Spleen (tissue), 11 donors: ENCODE measurements around the gene GAREM1. TPM values are rescaled to one million over a fixed set of nuclear protein-coding genes. Genes with fewer than 3 reads are reported as not detected.

Source experiments
- DNase-seq: peaks from one replicate; pipeline ENCODE4 v3.0.0-alpha.2; 2020
- H3K27ac ChIP-seq, 8 donors: fragments of 200-600 bp; sonication (generic) in 7 of 8; 1 replicate in 4 of 8; 2 replicates in 4 of 8; pipeline versions ENCODE4 v1.5.0 to v1.8.0; 2016 to 2021; ENCODE audit warnings: inconsistent platforms in 4 of 8, mild to moderate bottlenecking in 4 of 8, moderate library complexity in 1 of 8
- H3K27me3 ChIP-seq, 7 donors: fragments of 200-600 bp; sonication (generic) in 6 of 7; replicated peaks in 1 of 7; 1 replicate in 4 of 7; 2 replicates in 3 of 7; pipeline versions ENCODE4 v1.5.0 to v1.8.0; 2016 to 2021; ENCODE audit warnings: inconsistent platforms in 3 of 7, mild to moderate bottlenecking in 1 of 7
- H3K36me3 ChIP-seq, 6 donors: fragments of 200-600 bp; sonication (generic) in 5 of 6; 1 replicate in 4 of 6; 2 replicates in 2 of 6; pipeline versions ENCODE4 v1.5.0 to v1.8.0; 2016 to 2021; ENCODE audit warnings: inconsistent platforms in 2 of 6
- H3K4me1 ChIP-seq, 6 donors: fragments of 200-600 bp; sonication (generic) in 5 of 6; 1 replicate in 3 of 6; 2 replicates in 3 of 6; pipeline versions ENCODE4 v1.5.0 to v1.8.0; 2016 to 2021; ENCODE audit warnings: inconsistent platforms in 3 of 6
- H3K4me3 ChIP-seq, 8 donors: fragments of 200-600 bp; sonication (generic) in 7 of 8; 1 replicate in 4 of 8; 2 replicates in 4 of 8; pipeline versions ENCODE4 v1.5.0 to v1.8.0; 2016 to 2021; ENCODE audit warnings: inconsistent platforms in 4 of 8, mild to moderate bottlenecking in 4 of 8, moderate library complexity in 2 of 8
- H3K9me3 ChIP-seq, 8 donors: fragments of 200-600 bp; sonication (generic) in 7 of 8; 1 replicate in 4 of 8; 2 replicates in 4 of 8; pipeline versions ENCODE4 v1.5.0 to v1.8.0; 2016 to 2021; ENCODE audit warnings: inconsistent platforms in 4 of 8
- CTCF ChIP-seq, 11 experiments: fragments of 200-600 bp in 7 of 11; fragments of 450-650 bp in 4 of 11; sonication (generic) in 4 of 11; IDR thresholded peaks in 8 of 11; conservative IDR thresholded peaks in 3 of 11; 1 replicate in 7 of 11; 2 replicates in 4 of 11; pipeline versions ENCODE4 v1.4.0 to v1.8.0; 2016 to 2021; ENCODE audit warnings: antibody characterized with exemption in 11 of 11, inconsistent platforms in 4 of 11, mild to moderate bottlenecking in 1 of 11
- POLR2A ChIP-seq, 3 donors: fragments of 450-650 bp; IDR thresholded peaks; one replicate each; pipeline ENCODE4 v1.5.1; 2017; ENCODE audit warnings: antibody characterized with exemption in 3 of 3, mild to moderate bottlenecking in 1 of 3
- POLR2AphosphoS5 ChIP-seq, 3 donors: sonication (generic); formaldehyde crosslinking; IDR thresholded peaks; one replicate each; pipeline ENCODE4 v1.5.1; 2017; ENCODE audit warnings: antibody characterized with exemption in 3 of 3
- WGBS, 5 donors: extraction: QIAGEN DNeasy Blood & Tissue Kit in 3 of 5; methylation state at CpG; one replicate each; pipeline versions ENCODE4 v1.1.5 to v1.1.7; 2013 to 2018; 5-methylcytosine and 5-hydroxymethylcytosine counted together
- intact Hi-C: fragments of 100-400 bp; cut with DNase I; formaldehyde crosslinking; loops from one replicate; pipeline ENCODE4 v1.15.0; 2023; ENCODE audit warnings: low total_unique reads
- polyA plus RNA-seq, 3 donors: library from polyadenylated mRNA; stranded (reverse); fragments of 200-250 nt; gene quantifications; one replicate each; pipeline ENCODE4 v1.2.1, GENCODE V29; 2013
- total RNA-seq, 7 donors: library from RNA; depleted of rRNA in 3 of 7; stranded (reverse); fragments of >200 nt in 3 of 7; fragmentation: NEBNext Ultra II Directional in 4 of 7; extraction: Animal tissue kit (Norgen Biotek cat#: 25700) in 4 of 7; gene quantifications; one replicate each; pipeline versions ENCODE4 v1.1.0 to v1.2.1, GENCODE V29; 2016 to 2021
- donor health status: healthy with polysubstance abuse.
- donor health status: DM: no; HTN: no; CAD: no; lungs with moderate emphysema.
- donor health status: DM: no; HTN: no; CAD: no.
- donor health status: Bipolar disorder and iron deficiency.
- donor health status: healthy.
- donor health status: DM: no; HTN: no; CAD: no.
- donor health status: DM: yes; HTN: yes; CAD: no.

Gene GAREM1
- total and polyA plus RNA-seq, 10 donors: 0.20 to 8.2 (median 3.5) TPM

- Histone ChIP-seq H3K27ac (no peak overlapping the region), H3K36me3 (no peaks in the 10 kb centered on the region), H3K4me3 (no peak overlapping the region), H3K27me3 (peaks cover 0 to 17% (median 0%) of the 10 kb centered on the region in 7 donors), H3K4me1 (peaks cover 0 to 7% (median 0%) of the 10 kb centered on the region in 6 donors), H3K9me3 (no peaks in the 10 kb centered on the region)
- 66 to 84% (median 74%) methylated on average over 3 of the region's 3 CpGs for WGBS, 5 donors
- DNase-seq: no peak
- no peak for TF ChIP-seq POLR2A (IDR thresholded peaks at IDR 0.05)
- TF ChIP-seq POLR2AphosphoS5 (IDR thresholded peaks at IDR 0.05): no peak
- TF ChIP-seq CTCF (IDR thresholded peaks at IDR 0.05 in 8 of 11, conservative IDR thresholded peaks at IDR 0.05 in 3 of 11): no peak
- intact Hi-C loops: no loop called here
These were observed 144.0 kb downstream of the GAREM1 start for GRCh38 chr18:32326450-32327308.

- 66 to 81% (median 74%) methylated on average over 4 of the region's 4 CpGs for WGBS, 5 donors
- DNase-seq: no peak
- H3K4me1 ChIP-seq: peaks cover 0 to 7% (median 0%) of the 10 kb centered on the region in 6 donors
- no peaks in the 10 kb centered on the region for H3K9me3 ChIP-seq
- TF ChIP-seq POLR2AphosphoS5 (IDR thresholded peaks at IDR 0.05) (no peak), CTCF (IDR thresholded peaks at IDR 0.05 in 8 of 11, conservative IDR thresholded peaks at IDR 0.05 in 3 of 11) (no peak), POLR2A (IDR thresholded peaks at IDR 0.05) (no peak)
- intact Hi-C loops: no loop called here
- no peak overlapping the region for H3K4me3 ChIP-seq
- no peaks in the 10 kb centered on the region for H3K36me3 ChIP-seq
- H3K27ac ChIP-seq: no peak overlapping the region
- peaks cover 0 to 14% (median 0%) of the 10 kb centered on the region in 7 donors for H3K27me3 ChIP-seq
These were observed 146.5 kb downstream of the GAREM1 start for GRCh38 chr18:32324181-32324580.

GRCh38 chr18:32321826-32322225, 148.9 kb downstream of the GAREM1 start:
- Histone ChIP-seq H3K36me3 (no peaks in the 10 kb centered on the region), H3K27ac (no peak overlapping the region), H3K4me1 (peaks cover 0 to 5% (median 1%) of the 10 kb centered on the region in 6 donors), H3K9me3 (no peaks in the 10 kb centered on the region), H3K4me3 (no peak overlapping the region), H3K27me3 (peaks cover 0 to 9% (median 0%) of the 10 kb centered on the region in 7 donors)
- WGBS, 5 donors: 43 to 73% (median 59%) methylated on average over 1 of the region's 1 CpG
- intact Hi-C loops: no loop called here
- no peak for DNase-seq
- TF ChIP-seq CTCF (IDR thresholded peaks at IDR 0.05 in 8 of 11, conservative IDR thresholded peaks at IDR 0.05 in 3 of 11) (no peak), POLR2A (IDR thresholded peaks at IDR 0.05) (no peak), POLR2AphosphoS5 (IDR thresholded peaks at IDR 0.05) (no peak)

GRCh38 chr18:32319084-32319483, 151.6 kb downstream of the GAREM1 start:
- intact Hi-C loops: no loop called here
- Histone ChIP-seq H3K4me3 (no peak overlapping the region), H3K4me1 (peaks cover 0 to 5% (median 0%) of the 10 kb centered on the region in 6 donors)

More at GRCh38 chr18:32319084-32319483, 151.6 kb downstream of the GAREM1 start:
- no peaks in the 10 kb centered on the region for H3K36me3 ChIP-seq
- DNase-seq: no peak
- TF ChIP-seq POLR2AphosphoS5 (IDR thresholded peaks at IDR 0.05) (no peak), POLR2A (IDR thresholded peaks at IDR 0.05) (no peak), CTCF (IDR thresholded peaks at IDR 0.05 in 8 of 11, conservative IDR thresholded peaks at IDR 0.05 in 3 of 11) (no peak)
- H3K9me3 ChIP-seq: no peaks in the 10 kb centered on the region
- H3K27ac ChIP-seq: no peak overlapping the region
- H3K27me3 ChIP-seq: peaks cover 0 to 20% (median 0%) of the 10 kb centered on the region in 7 donors
